Measurements from ENCODE around the gene OASL.
"Not testable (repeated sequence)": the region's sequence is repeated elsewhere in the genome, so short reads cannot be mapped to it uniquely, and the experiment has no call there.

Gene OASL, protein sequence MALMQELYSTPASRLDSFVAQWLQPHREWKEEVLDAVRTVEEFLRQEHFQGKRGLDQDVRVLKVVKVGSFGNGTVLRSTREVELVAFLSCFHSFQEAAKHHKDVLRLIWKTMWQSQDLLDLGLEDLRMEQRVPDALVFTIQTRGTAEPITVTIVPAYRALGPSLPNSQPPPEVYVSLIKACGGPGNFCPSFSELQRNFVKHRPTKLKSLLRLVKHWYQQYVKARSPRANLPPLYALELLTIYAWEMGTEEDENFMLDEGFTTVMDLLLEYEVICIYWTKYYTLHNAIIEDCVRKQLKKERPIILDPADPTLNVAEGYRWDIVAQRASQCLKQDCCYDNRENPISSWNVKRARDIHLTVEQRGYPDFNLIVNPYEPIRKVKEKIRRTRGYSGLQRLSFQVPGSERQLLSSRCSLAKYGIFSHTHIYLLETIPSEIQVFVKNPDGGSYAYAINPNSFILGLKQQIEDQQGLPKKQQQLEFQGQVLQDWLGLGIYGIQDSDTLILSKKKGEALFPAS

DNA sequence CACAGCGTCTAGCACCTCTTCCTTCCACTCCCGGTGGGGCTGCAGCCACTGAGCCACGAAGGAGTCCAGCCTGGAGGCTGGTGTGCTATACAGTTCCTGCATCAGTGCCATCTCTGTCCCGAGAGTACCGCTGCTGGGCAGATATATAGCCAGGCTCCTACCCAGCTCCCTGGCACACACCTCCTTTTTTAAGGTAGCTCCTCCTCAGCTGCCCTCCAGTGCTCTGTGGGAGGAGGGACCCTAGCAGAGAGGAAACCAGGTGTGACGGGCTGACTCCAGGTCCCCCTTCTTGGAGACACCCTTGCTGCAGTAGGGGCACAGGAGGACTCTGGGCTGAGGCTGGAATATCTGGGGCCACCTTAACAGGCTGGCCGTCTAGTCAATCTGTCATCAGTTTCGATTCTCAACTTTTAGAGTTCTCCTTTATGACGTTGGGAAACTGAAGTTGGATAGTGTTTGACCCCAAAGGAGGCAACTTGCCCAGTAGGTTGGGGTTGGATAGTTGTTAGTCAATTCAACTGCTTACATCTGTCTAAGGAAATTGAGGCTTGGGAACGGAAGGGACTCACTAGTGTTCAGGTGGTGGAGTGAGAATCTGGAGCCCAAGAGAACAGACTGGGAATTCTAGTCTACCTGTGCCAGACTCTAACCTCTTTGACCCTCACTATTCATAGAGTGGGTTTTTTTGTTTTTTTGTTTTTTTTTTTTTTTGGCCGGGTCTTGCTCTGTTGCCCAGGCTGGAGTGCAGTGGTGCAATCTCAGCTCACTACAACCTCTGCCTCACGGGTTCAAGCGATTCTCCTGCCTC lies at the start of gene OASL:
Gene OASL, minus strand, starts transcription at position 386 of the 808 bp plus-strand sequence. Its CDS starts 275 bp downstream, at position 111.
- DNase-seq (ENCODE audit: low read depth, low spot score), result no peak

- DNase-seq (ENCODE audit: low read depth, low spot score), result no peak
These were observed 49.1 kb upstream of the OASL start for GRCh38 chr12:121088195-121088585.

DNA sequence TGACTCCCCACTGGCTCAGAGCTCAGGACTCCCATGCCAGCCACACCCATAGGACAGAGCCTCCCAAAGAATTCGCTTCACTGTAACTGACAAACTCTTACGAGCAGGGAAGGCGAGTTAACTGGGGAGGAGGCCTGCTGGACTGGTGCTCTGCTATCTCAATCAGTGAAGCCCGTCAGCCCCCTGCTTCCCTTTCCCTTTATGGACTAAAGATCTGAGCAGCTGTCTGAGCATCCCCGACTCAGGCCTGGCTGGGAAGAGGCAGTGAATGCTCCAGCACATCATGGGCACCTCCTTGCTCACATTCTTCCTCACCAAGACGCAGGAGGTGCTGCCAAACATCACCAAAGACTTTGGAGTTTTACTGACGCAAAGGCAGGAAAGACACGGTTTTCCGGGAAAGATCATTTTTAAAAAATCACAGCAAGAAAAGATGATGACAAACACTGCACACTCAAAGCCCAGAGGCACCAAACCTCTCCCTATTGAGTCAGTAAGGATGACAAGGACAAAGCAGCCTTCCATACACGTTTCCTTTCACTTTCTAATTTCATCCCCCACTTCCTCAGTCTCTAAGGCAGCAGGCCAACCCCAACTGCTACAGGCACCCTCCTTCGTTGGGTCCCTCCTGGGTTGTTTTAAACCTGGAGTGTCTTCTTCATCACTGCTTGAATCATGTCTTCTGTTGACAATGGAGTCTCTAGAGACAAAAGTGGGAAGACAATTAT lies 48.6 kb upstream of the OASL start:
- DNase-seq (ENCODE audit: low read depth, low spot score), result no peak

GRCh38 chr12:121086781-121087295 lies 47.8 kb upstream of the OASL start:
- DNase-seq (ENCODE audit: low read depth, low spot score), result no peak

DNA sequence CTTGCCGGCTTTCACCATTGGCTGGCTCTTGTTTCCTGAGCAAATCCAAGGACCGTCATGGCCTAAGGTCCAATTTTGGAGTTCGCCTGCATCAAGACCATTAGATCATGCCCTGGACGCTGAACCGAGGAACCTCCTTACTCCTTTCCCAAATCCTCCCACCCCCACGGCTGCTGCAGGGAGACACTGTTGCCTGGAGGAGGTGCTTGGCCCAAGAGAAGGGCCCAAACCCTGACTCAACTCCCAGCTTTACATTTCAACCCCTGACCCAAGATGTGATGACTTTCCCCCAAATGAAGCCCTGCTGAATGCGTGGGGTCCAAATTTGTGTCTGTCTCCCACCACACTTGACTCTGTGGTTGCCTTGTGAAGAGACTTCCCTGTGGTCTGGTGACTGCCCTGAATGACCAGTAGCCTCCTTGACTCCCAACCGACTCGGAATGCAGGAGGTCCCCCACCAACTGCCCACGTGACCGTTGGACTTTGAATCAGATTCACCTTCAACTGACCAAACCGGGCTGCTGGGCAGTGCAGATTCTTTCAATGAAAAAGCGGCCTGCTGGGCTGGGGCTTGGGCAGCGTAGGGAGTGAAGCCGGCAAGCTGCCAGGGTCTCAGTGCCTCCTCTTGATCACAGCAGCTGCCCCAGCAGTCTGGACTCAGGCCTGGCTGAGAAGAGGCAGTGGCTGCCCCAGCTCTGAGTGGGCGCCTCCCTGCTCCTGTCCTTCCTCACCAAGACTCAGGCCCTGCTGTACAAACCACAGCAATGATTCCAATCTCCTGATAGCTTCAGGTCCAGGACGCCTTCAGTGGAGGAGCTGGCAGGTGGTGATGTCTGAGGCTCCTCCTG lies 46.7 kb upstream of the OASL start:
- DNase-seq (ENCODE audit: low read depth, low spot score), result no peak

DNA sequence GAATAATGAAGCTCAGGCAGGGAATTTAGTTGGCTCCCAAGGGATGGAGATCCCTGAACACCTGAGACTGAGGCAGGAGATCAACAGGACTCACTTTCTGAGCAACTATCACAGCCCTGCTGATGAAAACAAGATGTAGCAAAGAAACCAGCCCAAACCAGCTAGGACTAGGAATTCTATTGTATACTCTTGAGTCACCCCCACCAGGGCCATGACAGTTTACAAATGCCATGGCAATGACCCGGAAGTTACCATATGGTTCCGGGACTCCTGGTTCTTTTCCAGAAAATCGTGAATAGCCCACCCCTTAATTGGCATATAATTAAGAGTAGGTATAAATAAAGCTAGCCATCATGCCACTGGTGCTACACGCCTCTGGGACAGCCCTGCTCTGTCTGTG lies 46.0 kb upstream of the OASL start:
- no peak for DNase-seq (ENCODE audit: low read depth, low spot score)

DNA sequence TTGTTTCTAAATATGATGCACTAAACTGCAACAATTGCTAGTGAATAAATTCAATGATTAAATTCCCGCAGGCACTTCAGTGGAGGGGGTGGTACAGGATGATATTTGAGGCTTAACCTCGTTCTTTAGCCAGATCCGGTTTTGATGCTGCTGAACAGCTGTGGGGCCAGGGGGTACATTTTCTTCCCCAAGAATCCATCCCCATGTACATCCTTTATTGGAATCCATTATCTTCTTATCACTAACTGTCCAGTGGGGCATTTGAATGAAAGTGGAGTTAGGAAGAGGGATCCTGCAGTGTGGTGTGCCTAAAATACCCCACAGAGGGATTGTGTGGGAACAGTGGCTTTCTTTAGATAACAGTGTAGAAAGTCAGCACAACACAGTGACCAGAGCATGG lies 45.2 kb upstream of the OASL start:
- DNase-seq (ENCODE audit: low read depth, low spot score), result no peak

GRCh38 chr12:121080909-121081308 lies 41.9 kb upstream of the OASL start:
- DNase-seq (ENCODE audit: low read depth, low spot score), result no peak

DNA sequence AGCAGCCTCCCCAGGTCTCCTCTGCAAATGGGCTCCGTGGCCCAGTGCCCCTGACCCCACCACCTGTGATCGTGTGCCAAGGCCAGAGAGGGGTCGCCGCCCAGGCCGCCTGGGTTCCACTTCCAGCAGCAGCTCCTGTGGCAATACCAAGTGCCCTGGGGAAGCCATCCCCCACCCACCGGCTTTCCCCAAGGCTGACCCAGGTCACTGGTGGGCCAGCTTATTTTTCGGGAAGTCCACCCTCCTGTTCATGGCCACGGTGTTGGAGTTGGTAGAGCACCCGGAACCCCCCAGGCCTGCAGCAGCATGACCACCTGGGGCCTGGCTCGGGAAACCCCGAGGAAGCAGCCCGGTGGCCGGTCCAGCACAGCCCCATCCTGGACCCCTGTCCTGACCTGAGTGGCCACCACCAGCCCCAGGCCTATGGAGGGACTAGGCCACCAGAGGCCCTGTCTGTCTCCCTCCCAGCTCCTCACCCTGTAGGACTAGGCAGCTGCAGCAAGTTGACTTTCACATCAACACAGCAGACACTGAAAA lies 40.8 kb upstream of the OASL start:
- DNase-seq (ENCODE audit: low read depth, low spot score), result no peak

DNA sequence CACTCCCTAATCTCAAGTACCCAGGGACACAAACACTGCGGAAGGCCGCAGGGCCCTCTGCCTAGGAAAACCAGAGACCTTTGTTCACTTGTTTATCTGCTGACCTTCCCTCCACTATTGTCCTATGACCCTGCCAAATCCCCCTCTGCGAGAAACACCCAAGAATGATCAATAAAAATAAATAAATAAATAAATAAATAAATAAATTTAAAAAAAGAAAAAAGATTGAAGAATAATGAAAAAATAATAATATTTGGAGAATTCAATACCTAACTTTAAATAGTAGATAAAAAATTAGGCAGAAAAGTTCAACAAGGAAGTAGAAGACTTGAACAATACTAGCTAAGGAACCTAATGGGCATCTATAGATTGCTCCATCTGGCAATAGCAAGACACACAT lies 38.4 kb upstream of the OASL start:
- not testable (repeated sequence) for DNase-seq (ENCODE audit: low read depth, low spot score)

DNA sequence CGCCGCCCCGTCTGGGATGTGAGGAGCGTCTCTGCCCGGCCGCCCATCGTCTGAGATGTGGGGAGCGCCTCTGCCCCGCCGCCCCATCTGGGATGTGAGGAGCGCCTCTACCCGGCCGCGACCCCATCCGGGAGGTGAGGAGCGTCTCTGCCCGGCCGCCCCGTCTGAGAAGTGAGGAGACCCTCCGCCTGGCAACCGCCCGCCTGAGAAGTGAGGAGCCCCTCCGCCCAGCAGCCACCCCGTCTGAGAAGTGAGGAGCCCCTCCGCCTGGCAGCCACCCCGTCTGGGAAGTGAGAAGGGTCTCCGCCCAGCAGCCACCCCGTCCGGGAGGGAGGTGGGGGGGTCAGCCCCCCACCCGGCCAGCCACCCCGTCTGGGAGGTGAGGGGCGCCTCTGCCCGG lies 36.9 kb upstream of the OASL start:
- not testable (repeated sequence) for DNase-seq (ENCODE audit: low read depth, low spot score)

GRCh38 chr12:121072147-121072546 lies 33.1 kb upstream of the OASL start:
- DNase-seq (ENCODE audit: low read depth, low spot score), result no peak

DNA sequence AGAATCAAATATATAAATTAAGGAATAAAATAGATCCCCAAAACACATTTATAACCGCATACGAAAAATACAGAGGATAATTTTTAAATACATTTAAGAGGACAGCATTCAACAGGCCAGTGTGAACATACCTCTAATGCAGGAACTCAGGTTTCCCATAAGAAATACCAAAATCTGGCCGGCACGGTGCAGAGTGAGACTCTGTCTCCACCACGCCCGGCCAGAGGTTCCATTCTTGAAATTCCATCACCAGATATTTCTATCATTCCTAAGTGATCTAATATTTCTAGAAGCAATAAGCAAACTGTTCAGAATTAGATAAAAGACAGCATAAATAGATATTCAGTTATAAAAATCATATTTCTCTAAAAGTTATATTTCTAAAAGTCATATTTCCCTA lies 30.2 kb upstream of the OASL start:
- DNase-seq (ENCODE audit: low read depth, low spot score), result no peak

GRCh38 chr12:121065345-121065744 lies 26.3 kb upstream of the OASL start:
- DNase-seq (ENCODE audit: low read depth, low spot score), result no peak

- DNase-seq (ENCODE audit: low read depth, low spot score), result not testable (repeated sequence)
These were observed 25.5 kb upstream of the OASL start for GRCh38 chr12:121064586-121064985.

GRCh38 chr12:121064116-121064515 lies 25.1 kb upstream of the OASL start:
- DNase-seq (ENCODE audit: low read depth, low spot score), result no peak

- DNase-seq (ENCODE audit: low read depth, low spot score), result no peak
These were observed 23.5 kb upstream of the OASL start for GRCh38 chr12:121062391-121063045.

GRCh38 chr12:121061831-121062230 lies 22.8 kb upstream of the OASL start:
- no peak for DNase-seq (ENCODE audit: low read depth, low spot score)

GRCh38 chr12:121060149-121061001 lies 21.3 kb upstream of the OASL start:
- no peak for DNase-seq (ENCODE audit: low read depth, low spot score)
